HEK293 (cell line): Measurements from ENCODE around the gene YWHAB.

Source experiments
- CTCF ChIA-PET: fragments of 350-600 bp; formaldehyde crosslinking; extraction: SDS; loops from one replicate; lab custom pipeline; 2021; ENCODE audit warnings: antibody characterized with exemption; lab: Yijun Ruan, JAX
- POLR2A ChIA-PET: fragments of 300-600 bp; formaldehyde crosslinking; extraction: SDS; loops from one replicate; lab custom pipeline; 2020; ENCODE audit warnings: antibody characterized with exemption, inconsistent platforms; lab: Yijun Ruan, JAX
- H3K27ac ChIP-seq: fragments of 200-500 bp; sonication (Bioruptor generic); 2 replicates; pipeline ENCODE4 v1.5.1; 2014; ENCODE audit warnings: low read depth, low read length, control low read depth, inconsistent platforms; ENCODE audit errors: extremely low read depth
- H3K36me3 ChIP-seq, 2 experiments: fragments of 200-500 bp in 1 of 2; sonication (Bioruptor generic) in 1 of 2; 1 replicate in 1 of 2; 2 replicates in 1 of 2; pipeline ENCODE4 v1.5.1; 2014 to 2017; ENCODE audit warnings: inconsistent platforms in 2 of 2, low read length in 2 of 2; ENCODE audit not compliant: control insufficient read depth in 2 of 2, insufficient read depth in 1 of 2
- H3K4me1 ChIP-seq: fragments of 200-500 bp; sonication (Bioruptor generic); 2 replicates; pipeline ENCODE4 v1.5.1; 2014; ENCODE audit warnings: mild to moderate bottlenecking, low read length, inconsistent platforms; ENCODE audit not compliant: control insufficient read depth, insufficient read depth
- H3K4me3 ChIP-seq: 2 replicates; pipeline ENCODE4 v1.5.1; 2011; ENCODE audit warnings: low read depth, mild to moderate bottlenecking, control low read depth, low read length, moderate library complexity
- H3K9me3 ChIP-seq: fragments of 200-500 bp; sonication (Bioruptor generic); 2 replicates; pipeline ENCODE4 v1.5.1; 2014; ENCODE audit warnings: low read depth, low read length, inconsistent platforms; ENCODE audit not compliant: control insufficient read depth, insufficient read depth
- KLF10 ChIP-seq: fragments of 450-650 bp; IDR thresholded peaks from 2 replicates; pipeline ENCODE4 v1.5.1; 2018; ENCODE audit warnings: missing biosample characterization, mild to moderate bottlenecking, missing genetic modification characterization
- OSR2 ChIP-seq: fragments of 450-650 bp; formaldehyde crosslinking; IDR thresholded peaks from 2 replicates; pipeline ENCODE4 v1.5.1; 2016; ENCODE audit warnings: missing biosample characterization, missing genetic modification characterization
- SALL2 ChIP-seq: fragments of 450-650 bp; formaldehyde crosslinking; IDR thresholded peaks from 2 replicates; pipeline ENCODE4 v1.5.0; 2017; ENCODE audit warnings: missing biosample characterization, mild to moderate bottlenecking, missing genetic modification characterization, borderline replicate concordance
- SCRT2 ChIP-seq: fragments of 450-650 bp; formaldehyde crosslinking; IDR thresholded peaks from 2 replicates; pipeline ENCODE4 v1.5.1; 2016; ENCODE audit warnings: missing biosample characterization, missing genetic modification characterization
- YY2 ChIP-seq: fragments of 450-650 bp; formaldehyde crosslinking; IDR thresholded peaks from 2 replicates; pipeline ENCODE4 v1.5.1; 2016; ENCODE audit warnings: missing biosample characterization, missing genetic modification characterization
- ZBTB1 ChIP-seq: fragments of 450-650 bp; formaldehyde crosslinking; IDR thresholded peaks from 2 replicates; pipeline ENCODE4 v1.5.1; 2016; ENCODE audit warnings: missing biosample characterization, missing genetic modification characterization
- ZBTB26 ChIP-seq: fragments of 450-650 bp; formaldehyde crosslinking; optimal IDR thresholded peaks from 2 replicates; pipeline ENCODE3; 2016; ENCODE audit warnings: missing biosample characterization, mild to moderate bottlenecking, missing genetic modification characterization
- ZBTB6 ChIP-seq: fragments of 450-650 bp; formaldehyde crosslinking; IDR thresholded peaks from 2 replicates; pipeline ENCODE4 v1.5.1; 2017; ENCODE audit warnings: missing biosample characterization, missing genetic modification characterization
- ZFHX2 ChIP-seq: fragments of 450-650 bp; formaldehyde crosslinking; conservative IDR thresholded peaks from 2 replicates; pipeline ENCODE4 v1.5.1; 2016; ENCODE audit warnings: missing biosample characterization, missing genetic modification characterization
- ZNF148 ChIP-seq: fragments of 450-650 bp; formaldehyde crosslinking; IDR thresholded peaks from 2 replicates; pipeline ENCODE4 v1.5.0; 2017; ENCODE audit warnings: missing biosample characterization, missing genetic modification characterization, borderline replicate concordance
- ZNF169 ChIP-seq: fragments of 450-650 bp; formaldehyde crosslinking; IDR thresholded peaks from 2 replicates; pipeline ENCODE4 v1.5.1; 2016; ENCODE audit warnings: missing biosample characterization, missing genetic modification characterization
- ZNF26 ChIP-seq: fragments of 450-650 bp; formaldehyde crosslinking; IDR thresholded peaks from 2 replicates; pipeline ENCODE4 v1.5.1; 2016; ENCODE audit warnings: missing biosample characterization, missing genetic modification characterization
- ZNF394 ChIP-seq: fragments of 450-650 bp; formaldehyde crosslinking; IDR thresholded peaks from 2 replicates; pipeline ENCODE4 v1.5.1; 2016; ENCODE audit warnings: missing biosample characterization, missing genetic modification characterization, mild to moderate bottlenecking, moderate library complexity, borderline replicate concordance
- ZNF521 ChIP-seq: fragments of 450-650 bp; formaldehyde crosslinking; IDR thresholded peaks from 2 replicates; pipeline ENCODE4 v1.5.1; 2017; ENCODE audit warnings: missing biosample characterization, mild to moderate bottlenecking, missing genetic modification characterization
- ZNF544 ChIP-seq: fragments of 450-650 bp; formaldehyde crosslinking; IDR thresholded peaks from 2 replicates; pipeline ENCODE4 v1.5.0; 2017; ENCODE audit warnings: missing biosample characterization, missing genetic modification characterization
- ZNF571 ChIP-seq: fragments of 450-650 bp; formaldehyde crosslinking; IDR thresholded peaks from 2 replicates; pipeline ENCODE4 v1.5.0; 2017; ENCODE audit warnings: missing biosample characterization, missing genetic modification characterization
- ZNF585B ChIP-seq: fragments of 450-650 bp; formaldehyde crosslinking; IDR thresholded peaks from 2 replicates; pipeline ENCODE4 v1.5.1; 2016; ENCODE audit warnings: missing biosample characterization, missing genetic modification characterization
- ZNF621 ChIP-seq: fragments of 450-650 bp; formaldehyde crosslinking; IDR thresholded peaks from 2 replicates; pipeline ENCODE4 v1.5.1; 2017; ENCODE audit warnings: missing biosample characterization, missing genetic modification characterization
- ZNF624 ChIP-seq: fragments of 450-650 bp; formaldehyde crosslinking; IDR thresholded peaks from 2 replicates; pipeline ENCODE4 v1.5.1; 2017; ENCODE audit warnings: missing biosample characterization, missing genetic modification characterization
- ZNF843 ChIP-seq: fragments of 450-650 bp; formaldehyde crosslinking; IDR thresholded peaks from 2 replicates; pipeline ENCODE4 v1.5.1; 2016; ENCODE audit warnings: missing biosample characterization, missing genetic modification characterization
- ZSCAN18 ChIP-seq: fragments of 450-650 bp; formaldehyde crosslinking; IDR thresholded peaks from 2 replicates; pipeline ENCODE4 v1.5.1; 2016; ENCODE audit warnings: missing biosample characterization, missing genetic modification characterization
- TF ChIP-seq, protein P1 (sequence below): fragments of 450-650 bp; formaldehyde crosslinking; IDR thresholded peaks from 2 replicates; pipeline ENCODE4 v1.5.1; 2016; ENCODE audit warnings: missing biosample characterization, missing genetic modification characterization, borderline replicate concordance
- TF ChIP-seq, protein P2 (sequence below): fragments of 450-650 bp; formaldehyde crosslinking; IDR thresholded peaks from 2 replicates; pipeline ENCODE4 v1.5.1; 2017; ENCODE audit warnings: missing biosample characterization, missing genetic modification characterization

The YWHAB gene

DNA sequence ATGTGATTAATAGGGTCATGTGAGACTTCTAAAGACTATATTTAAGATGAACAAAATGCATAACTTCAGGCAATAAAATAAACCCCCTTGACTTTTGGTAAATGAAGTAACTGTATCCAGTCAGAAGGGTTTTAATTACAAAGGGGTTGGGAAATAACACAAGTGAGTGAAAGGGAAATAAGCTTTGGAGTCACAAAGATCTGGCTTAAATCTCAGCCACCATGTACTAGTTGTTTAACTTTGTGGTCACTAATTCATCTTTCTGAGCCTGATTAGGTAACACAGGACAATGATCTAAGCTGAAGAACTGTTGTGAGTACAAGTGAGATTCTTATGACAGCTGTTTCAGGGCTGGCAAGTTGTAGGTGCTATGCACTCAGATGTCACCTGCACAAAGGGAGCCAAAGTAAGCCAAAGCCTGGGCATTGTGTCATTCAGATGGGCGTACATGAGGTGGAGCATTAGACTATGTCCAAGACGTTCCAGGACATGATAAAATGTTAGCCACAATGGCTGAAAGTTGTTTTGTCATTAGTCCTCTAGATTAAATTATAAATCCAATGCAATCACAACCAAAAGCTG lies 60.9 kb downstream of the YWHAB start (continued):
- TF ChIP-seq ZNF26 (no peak), ZNF521 (tag by site-specific recombination) (no peak), ZBTB6 (no peak), SALL2 (tag by site-specific recombination) (no peak), ZBTB1 (tag by site-specific recombination) (no peak), ZNF571 (tag by site-specific recombination) (no peak), ZNF621 (no peak), ZFHX2 (tag by site-specific recombination) (no peak), ZBTB26 (no peak), ZNF169 (tag by site-specific recombination) (no peak), YY2 (no peak), ZNF148 (tag by site-specific recombination) (no peak)

GRCh38 chr20:44948107-44948506 lies 62.6 kb downstream of the YWHAB start:
- Histone ChIP-seq H3K4me3 (no peak overlapping the region), H3K9me3 (no peaks in the 10 kb centered on the region), H3K36me3 (peaks cover 28 to 100% of the 10 kb centered on the region in 2 experiments), H3K27ac (no peak overlapping the region), H3K4me1 (no peaks in the 10 kb centered on the region)
- ChIA-PET CTCF (interaction anchor here (1.0 to 1.4 kb wide), 2 partner anchors 18 to 60 kb away, joined by 3 to 5 read pairs; partner anchors contain the start of gene STK4), POLR2A (no interaction called here)
- TF ChIP-seq KLF10 (tag by site-specific recombination) (no peak), ZNF843 (tag by site-specific recombination) (no peak), SCRT2 (no peak), ZNF544 (tag by site-specific recombination) (no peak), ZNF624 (tag by site-specific recombination) (no peak), OSR2 (tag by site-specific recombination) (no peak), ZNF394 (tag by site-specific recombination) (no peak), ZSCAN18 (tag by site-specific recombination) (no peak), ZNF585B (tag by site-specific recombination) (no peak)
- TF ChIP-seq, protein P1, sequence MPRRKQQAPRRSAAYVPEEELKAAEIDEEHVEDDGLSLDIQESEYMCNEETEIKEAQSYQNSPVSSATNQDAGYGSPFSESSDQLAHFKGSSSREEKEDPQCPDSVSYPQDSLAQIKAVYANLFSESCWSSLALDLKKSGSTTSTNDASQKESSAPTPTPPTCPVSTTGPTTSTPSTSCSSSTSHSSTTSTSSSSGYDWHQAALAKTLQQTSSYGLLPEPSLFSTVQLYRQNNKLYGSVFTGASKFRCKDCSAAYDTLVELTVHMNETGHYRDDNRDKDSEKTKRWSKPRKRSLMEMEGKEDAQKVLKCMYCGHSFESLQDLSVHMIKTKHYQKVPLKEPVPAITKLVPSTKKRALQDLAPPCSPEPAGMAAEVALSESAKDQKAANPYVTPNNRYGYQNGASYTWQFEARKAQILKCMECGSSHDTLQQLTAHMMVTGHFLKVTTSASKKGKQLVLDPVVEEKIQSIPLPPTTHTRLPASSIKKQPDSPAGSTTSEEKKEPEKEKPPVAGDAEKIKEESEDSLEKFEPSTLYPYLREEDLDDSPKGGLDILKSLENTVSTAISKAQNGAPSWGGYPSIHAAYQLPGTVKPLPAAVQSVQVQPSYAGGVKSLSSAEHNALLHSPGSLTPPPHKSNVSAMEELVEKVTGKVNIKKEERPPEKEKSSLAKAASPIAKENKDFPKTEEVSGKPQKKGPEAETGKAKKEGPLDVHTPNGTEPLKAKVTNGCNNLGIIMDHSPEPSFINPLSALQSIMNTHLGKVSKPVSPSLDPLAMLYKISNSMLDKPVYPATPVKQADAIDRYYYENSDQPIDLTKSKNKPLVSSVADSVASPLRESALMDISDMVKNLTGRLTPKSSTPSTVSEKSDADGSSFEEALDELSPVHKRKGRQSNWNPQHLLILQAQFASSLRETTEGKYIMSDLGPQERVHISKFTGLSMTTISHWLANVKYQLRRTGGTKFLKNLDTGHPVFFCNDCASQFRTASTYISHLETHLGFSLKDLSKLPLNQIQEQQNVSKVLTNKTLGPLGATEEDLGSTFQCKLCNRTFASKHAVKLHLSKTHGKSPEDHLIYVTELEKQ, result no peak
- TF ChIP-seq, protein P2, sequence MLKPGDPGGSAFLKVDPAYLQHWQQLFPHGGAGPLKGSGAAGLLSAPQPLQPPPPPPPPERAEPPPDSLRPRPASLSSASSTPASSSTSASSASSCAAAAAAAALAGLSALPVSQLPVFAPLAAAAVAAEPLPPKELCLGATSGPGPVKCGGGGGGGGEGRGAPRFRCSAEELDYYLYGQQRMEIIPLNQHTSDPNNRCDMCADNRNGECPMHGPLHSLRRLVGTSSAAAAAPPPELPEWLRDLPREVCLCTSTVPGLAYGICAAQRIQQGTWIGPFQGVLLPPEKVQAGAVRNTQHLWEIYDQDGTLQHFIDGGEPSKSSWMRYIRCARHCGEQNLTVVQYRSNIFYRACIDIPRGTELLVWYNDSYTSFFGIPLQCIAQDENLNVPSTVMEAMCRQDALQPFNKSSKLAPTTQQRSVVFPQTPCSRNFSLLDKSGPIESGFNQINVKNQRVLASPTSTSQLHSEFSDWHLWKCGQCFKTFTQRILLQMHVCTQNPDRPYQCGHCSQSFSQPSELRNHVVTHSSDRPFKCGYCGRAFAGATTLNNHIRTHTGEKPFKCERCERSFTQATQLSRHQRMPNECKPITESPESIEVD (tag by site-specific recombination), result no peak
